HG03378 (cell line): Measurements from ENCODE around the gene PDE12.

Experiments used
- ATAC-seq: cut with Tn5 transposase; IDR thresholded peaks from one replicate; pipeline ENCODE4 v1.9.1; 2021; ENCODE audit warnings: mild to moderate bottlenecking, moderate library complexity; ENCODE audit not compliant: unreplicated experiment

Gene PDE12, protein sequence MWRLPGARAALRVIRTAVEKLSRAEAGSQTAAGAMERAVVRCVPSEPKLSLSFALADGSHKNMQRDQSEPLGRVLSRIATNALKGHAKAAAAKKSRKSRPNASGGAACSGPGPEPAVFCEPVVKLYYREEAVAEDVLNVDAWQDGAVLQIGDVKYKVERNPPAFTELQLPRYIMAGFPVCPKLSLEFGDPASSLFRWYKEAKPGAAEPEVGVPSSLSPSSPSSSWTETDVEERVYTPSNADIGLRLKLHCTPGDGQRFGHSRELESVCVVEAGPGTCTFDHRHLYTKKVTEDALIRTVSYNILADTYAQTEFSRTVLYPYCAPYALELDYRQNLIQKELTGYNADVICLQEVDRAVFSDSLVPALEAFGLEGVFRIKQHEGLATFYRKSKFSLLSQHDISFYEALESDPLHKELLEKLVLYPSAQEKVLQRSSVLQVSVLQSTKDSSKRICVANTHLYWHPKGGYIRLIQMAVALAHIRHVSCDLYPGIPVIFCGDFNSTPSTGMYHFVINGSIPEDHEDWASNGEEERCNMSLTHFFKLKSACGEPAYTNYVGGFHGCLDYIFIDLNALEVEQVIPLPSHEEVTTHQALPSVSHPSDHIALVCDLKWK

GRCh38 chr3:57555738-57556458 lies at the start of gene PDE12:
TSS of gene PDE12 (plus strand) at chr3:57556274. CDS start at chr3:57556380, 106 bp downstream.
- peak; percentile 80 for ATAC-seq

GRCh38 chr3:57512166-57512565 lies 43.9 kb upstream of the PDE12 start:
- ATAC-seq, result no peak

GRCh38 chr3:57518276-57518915 lies 37.7 kb upstream of the PDE12 start:
- ATAC-seq, result no peak

- no peak for ATAC-seq
Measured at GRCh38 chr3:57530071-57530608, 25.9 kb upstream of the PDE12 start.

GRCh38 chr3:57538465-57538864 lies 17.6 kb upstream of the PDE12 start:
- ATAC-seq, result no peak

DNA sequence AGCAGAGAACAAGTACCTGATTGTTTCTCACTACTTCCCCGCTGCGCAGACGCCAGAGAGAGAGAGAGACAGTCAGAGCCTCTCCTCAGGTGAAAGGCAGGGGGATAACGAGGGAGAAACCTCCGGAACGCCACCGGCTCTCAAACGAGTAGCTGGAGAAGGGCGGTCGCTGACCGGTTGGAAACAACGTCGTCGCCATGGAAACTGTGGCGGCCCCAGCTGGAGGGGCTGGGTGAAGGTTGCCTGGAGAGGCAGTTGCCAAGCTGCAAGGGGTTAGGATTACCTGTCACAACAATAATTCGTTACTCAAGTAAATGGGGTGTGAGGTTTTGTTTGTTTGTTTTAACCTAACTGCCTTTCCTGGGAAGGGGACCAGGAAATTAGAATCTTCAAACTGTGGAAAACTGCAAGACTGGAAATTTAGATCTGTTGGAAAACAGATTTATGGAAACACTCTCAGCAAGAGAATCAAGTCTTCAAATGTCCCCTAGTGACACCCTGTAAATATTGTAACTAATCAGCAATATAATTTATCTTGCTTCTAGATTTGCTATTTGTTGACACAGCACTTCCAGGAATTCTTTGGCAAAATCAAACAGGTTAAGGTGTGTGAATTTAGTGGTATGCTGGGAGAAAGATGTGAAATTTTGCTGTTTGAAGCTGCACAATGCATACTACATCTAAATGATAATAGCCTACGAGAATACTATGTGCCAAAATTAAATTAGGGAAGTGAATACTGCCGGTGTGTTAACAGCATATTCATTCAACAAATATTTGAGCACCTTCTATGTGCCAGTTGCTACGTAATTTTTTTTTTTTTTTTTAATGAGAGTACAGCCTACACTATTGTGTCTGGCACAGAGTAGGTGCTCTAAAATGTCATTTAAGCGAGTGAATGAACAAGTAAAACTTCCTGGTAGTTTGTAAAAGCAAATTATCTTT lies 11.6 kb upstream of the PDE12 start, which contains the start of gene DNAH12:
Gene DNAH12, minus strand, starts transcription at position 164 of the 945 bp plus-strand sequence. CDS start 1,474 bp downstream, outside the sequence.
- ATAC-seq, result no peak

DNA sequence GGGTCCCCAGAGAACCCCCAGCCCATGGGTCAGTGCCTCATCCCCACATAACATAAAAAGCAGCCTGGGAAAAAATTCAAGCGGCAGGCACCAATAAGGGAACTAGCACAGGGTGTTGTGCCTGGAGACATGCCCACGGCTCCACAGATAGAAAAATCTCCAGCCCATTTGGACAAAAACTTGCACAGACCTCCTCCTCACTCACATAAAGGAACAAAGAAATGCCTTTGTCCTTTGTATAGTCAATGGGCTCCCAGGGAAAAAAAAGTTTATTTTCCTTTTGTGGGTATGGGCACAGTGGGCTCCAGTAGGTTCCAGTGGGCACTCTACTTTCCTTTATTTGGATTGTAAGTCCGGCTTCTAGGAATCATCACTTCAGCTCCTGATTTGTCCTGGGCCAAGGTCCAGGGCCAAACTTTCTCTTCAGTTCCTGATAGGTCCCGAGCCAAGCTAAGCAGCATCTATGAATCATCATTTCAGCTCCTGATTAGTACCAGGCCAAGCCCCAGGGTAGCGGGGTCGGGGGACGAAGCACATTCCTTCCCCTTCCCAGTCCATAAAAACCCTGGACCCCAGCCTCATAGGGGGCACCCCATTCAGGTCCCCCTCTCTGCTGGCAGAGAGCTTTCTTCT lies 10.3 kb upstream of the PDE12 start:
- ATAC-seq, result no peak

DNA sequence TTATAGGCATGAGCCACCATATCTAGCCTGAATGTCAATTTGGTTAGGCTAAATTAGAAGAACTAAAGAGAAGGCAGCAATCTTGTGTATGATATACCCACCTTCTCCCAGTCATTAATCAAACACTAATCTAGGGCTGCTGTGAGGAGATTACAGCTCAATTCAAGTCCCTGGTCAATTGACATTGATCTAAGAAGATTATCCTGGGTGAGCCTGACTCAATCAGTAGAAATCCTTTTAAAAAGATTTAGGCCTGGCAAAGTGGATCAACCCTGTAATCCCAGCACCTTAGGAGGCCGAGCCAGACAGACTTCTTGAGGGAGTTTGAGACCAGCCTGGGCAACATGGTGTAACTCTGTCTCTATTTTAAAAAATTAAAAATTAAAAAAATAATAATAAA lies 9.5 kb upstream of the PDE12 start:
- no peak for ATAC-seq

GRCh38 chr3:57555306-57555705 lies 768 bp upstream of the PDE12 start:
- no peak for ATAC-seq

DNA sequence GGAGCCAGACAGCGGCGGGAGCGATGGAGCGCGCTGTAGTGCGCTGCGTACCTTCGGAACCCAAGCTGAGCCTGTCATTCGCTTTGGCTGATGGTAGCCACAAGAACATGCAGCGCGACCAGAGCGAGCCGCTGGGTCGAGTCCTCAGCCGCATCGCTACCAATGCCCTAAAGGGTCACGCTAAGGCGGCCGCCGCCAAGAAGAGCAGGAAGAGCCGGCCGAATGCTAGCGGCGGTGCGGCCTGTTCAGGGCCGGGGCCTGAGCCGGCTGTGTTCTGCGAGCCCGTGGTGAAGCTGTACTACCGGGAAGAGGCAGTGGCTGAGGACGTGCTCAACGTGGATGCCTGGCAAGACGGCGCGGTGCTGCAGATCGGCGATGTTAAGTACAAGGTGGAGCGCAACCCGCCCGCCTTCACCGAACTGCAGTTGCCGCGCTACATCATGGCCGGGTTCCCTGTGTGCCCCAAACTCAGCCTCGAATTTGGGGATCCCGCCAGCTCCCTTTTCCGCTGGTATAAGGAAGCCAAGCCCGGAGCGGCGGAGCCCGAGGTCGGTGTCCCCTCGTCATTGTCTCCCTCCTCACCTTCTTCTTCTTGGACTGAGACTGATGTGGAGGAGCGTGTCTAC lies 498 bp downstream of the PDE12 start:
- ATAC-seq, result peak; percentile 28

DNA sequence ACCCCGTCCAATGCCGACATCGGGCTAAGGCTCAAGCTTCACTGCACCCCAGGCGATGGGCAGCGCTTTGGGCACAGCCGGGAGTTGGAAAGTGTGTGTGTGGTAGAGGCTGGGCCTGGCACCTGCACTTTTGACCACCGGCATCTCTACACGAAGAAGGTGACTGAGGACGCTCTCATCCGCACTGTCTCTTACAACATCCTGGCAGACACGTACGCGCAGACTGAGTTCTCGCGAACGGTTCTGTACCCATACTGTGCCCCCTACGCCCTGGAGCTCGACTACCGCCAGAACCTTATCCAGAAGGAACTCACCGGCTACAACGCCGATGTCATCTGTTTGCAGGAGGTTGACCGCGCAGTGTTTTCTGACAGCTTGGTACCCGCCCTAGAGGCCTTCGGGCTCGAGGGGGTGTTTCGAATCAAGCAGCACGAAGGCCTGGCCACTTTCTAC lies 1.0 kb downstream of the PDE12 start:
- ATAC-seq, result no peak

DNA sequence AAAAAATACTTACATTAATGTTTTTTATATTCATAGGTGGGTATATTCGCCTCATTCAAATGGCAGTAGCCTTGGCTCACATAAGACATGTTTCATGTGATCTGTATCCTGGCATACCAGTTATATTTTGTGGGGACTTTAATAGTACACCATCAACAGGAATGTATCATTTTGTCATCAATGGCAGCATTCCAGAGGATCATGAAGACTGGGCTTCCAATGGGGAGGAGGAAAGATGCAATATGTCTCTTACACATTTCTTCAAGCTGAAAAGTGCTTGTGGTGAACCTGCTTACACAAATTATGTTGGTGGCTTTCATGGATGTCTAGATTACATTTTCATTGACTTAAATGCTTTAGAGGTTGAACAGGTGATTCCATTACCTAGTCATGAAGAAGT lies 3.5 kb downstream of the PDE12 start:
- ATAC-seq, result no peak

DNA sequence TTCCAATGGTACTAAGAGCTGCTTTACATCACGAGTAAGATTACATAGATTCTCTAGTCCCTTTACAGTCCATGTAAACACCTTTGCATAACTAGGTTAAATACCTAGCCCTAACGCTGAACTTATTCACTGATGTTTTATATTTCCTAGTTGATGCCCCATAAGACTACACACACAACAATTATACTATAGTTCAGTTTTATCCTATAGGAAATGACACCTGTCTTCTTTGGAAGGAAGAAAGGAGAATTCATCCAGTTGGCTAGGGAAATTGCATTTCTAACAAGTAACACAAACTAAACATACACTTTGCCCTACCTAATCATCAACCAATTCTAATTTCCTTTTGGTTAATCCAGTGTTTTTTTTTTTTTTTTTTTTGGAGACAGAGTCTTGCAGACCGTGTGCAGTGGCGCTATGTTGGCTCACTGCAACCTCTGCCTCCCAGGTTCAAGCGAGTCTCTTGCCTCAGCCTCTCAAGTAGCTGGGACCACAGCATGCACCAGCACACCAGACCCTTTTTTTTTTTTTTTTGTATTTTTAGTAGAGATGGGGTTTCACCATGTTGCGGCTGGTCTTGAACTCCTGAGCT lies 13.9 kb downstream of the PDE12 start:
- no peak for ATAC-seq

DNA sequence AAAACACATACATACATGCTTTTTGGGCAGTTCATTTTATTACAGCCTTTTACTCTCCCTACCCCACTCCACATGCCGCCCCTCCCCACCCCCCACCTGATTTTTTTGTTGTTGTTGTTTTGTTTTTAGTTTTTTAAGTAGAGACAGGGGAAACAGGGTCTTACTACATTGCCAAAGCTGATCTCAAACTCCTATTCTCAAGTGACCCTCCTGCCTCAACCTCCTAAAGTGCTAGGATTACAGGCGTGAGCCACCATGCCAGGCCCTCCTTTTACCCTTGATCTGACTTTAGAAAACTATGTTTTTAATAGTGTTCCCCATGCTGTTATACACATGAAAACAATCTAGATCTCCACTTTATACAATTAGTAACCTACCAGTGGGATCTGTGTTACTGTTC lies 14.8 kb downstream of the PDE12 start:
- ATAC-seq, result no peak

DNA sequence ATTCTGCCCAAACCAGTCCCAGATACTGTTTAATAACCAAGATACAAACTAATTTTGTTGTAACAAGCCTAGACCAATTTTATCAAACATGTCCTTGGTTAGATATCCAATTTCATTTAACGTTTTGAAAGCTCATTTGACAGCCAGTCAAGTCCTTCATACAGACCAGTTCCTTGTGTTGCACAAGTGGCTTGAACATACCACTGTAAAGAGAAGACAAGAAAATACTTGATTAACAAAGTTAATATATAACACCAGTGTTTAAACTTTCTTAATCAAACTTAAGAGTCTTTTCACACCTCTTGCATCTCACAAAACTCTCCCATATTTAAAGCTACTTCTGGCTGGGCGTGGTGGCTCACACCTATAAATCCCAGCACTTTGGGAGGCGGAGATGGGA lies 16.0 kb downstream of the PDE12 start:
- ATAC-seq, result no peak

DNA sequence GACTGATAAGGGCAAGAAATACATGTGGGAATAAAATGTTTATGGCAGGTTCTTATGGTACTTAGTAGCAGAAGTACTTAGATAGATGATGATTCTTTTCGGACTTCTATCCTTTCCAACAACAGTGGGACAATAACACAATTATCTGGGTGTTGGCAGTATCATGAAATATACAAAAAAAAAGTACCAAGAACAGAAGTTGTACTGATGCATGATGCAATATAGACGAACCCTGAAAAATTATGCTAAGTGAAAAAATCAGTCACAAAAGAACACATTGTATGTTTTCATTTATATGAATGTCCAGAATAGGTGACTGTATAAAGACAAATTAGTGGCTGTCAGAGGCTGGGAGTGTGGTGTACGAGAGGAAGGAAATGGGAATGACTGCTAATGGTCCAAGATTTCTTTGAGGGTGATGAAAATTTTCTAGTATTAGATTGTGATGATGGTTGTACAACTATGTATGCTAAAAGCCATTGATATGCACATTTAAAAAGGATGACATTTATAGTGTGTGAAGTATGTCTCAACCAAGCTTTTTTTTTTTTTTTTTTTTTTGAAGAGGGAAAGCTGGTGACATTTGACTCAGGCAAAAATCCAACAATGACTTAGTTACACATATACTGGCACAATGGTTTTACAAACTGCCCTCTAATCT lies 20.0 kb downstream of the PDE12 start:
- no peak for ATAC-seq

DNA sequence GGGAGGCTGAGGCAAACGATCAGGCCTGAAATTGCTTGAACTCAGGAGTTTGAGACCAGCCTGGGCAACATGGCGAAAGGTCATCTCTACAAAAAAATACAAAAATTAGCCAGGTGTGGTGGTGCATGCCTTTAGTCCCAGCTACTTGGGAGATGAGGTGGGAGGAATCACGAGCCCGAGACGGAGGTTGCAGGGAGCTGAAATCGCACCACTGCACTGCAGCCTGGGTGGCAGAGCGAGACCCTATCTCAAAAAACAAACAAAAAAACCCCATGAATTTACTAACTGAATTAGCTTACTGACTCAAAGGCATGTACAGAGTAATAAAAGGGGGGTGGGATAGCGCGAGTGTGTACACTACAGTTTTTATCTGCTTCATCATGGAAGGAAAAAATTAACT lies 21.7 kb downstream of the PDE12 start:
- ATAC-seq, result no peak
